Osteoblast (primary cell): ENCODE data around the gene CDT1. TPM values are rescaled to one million over a fixed set of nuclear protein-coding genes. Genes with fewer than 3 reads are reported as not detected.
A peak's percentile ranks its signal among the peaks of the same experiment; 100 is the strongest.

Experiments
- DNase-seq: peaks from one replicate; pipeline ENCODE4 v3.0.0; 2011; ENCODE audit warnings: low spot score, mixed read lengths; ENCODE audit not compliant: insufficient read length; ENCODE audit errors: missing footprints
- H2AFZ ChIP-seq: 2 replicates; pipeline ENCODE4 v1.6.0; 2011; ENCODE audit warnings: mild to moderate bottlenecking, low read length
- H3K27ac ChIP-seq: 2 replicates; pipeline ENCODE4 v1.5.1; 2011; ENCODE audit warnings: mild to moderate bottlenecking, low read depth, low read length, moderate library complexity
- H3K27me3 ChIP-seq: 2 replicates; pipeline ENCODE4 v1.6.0; 2012; ENCODE audit warnings: mild to moderate bottlenecking, control low read depth, inconsistent platforms, low read length, moderate library complexity; ENCODE audit not compliant: insufficient read depth
- H3K36me3 ChIP-seq: 2 replicates; pipeline ENCODE4 v1.5.1; 2011; ENCODE audit warnings: mild to moderate bottlenecking, low read length, control low read depth, moderate library complexity; ENCODE audit not compliant: insufficient read depth
- H3K4me1 ChIP-seq: 2 replicates; pipeline ENCODE4 v1.5.1; 2011; ENCODE audit warnings: mild to moderate bottlenecking, low read length, control low read depth, moderate library complexity; ENCODE audit not compliant: insufficient read depth
- H3K4me2 ChIP-seq: 2 replicates; pipeline ENCODE4 v1.6.0; 2011; ENCODE audit warnings: mild to moderate bottlenecking, low read length; ENCODE audit not compliant: insufficient read depth
- H3K4me3 ChIP-seq: fragments of 200-600 bp; sonication (generic); 3 replicates; pipeline ENCODE4 v1.5.1; 2012; ENCODE audit warnings: mild to moderate bottlenecking, low read length, inconsistent platforms; ENCODE audit not compliant: insufficient read depth
- H3K79me2 ChIP-seq: 2 replicates; pipeline ENCODE4 v1.6.0; 2012; ENCODE audit warnings: mild to moderate bottlenecking, low read length, control low read depth, inconsistent platforms; ENCODE audit not compliant: insufficient read depth
- H3K9me3 ChIP-seq: 2 replicates; pipeline ENCODE4 v1.5.1; 2011; ENCODE audit warnings: low read depth, low read length, control low read depth
- H4K20me1 ChIP-seq: 2 replicates; pipeline ENCODE4 v1.6.0; 2012; ENCODE audit warnings: mild to moderate bottlenecking, low read length, control low read depth; ENCODE audit not compliant: insufficient read depth
- total RNA-seq: library from RNA; depleted of rRNA; stranded (reverse); fragments of >200 nt; gene quantifications from 2 replicates; pipeline ENCODE4 v1.2.3, GENCODE V29; 2012
- TF ChIP-seq, protein P1 (sequence below): IDR thresholded peaks from 2 replicates; pipeline ENCODE4 v1.5.1; 2011; ENCODE audit warnings: mild to moderate bottlenecking, low read depth, low read length, moderate library complexity; ENCODE audit errors: extremely low read depth

Gene CDT1
- total RNA-seq, 1 donor = 2.9 TPM

DNA sequence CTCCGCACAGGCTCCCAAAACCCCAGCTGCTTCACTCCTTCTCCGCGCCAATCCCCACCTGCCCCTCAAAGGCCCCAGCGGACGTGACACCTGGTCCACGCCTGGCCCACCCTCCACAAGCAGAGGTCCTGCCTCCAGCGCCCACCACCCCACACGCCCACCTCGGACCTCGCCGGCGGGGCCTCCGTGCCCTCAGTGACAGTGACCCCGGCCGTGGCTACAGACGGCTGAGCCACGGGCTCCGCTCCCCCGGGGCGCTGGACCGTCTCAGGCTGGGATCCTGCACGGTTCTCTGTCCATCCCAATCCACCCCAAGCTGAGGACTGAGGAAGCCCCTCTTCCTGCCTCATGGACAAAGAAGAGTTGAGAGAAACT, 43.6 kb upstream of the CDT1 start:
- H3K9me3 ChIP-seq = no peaks in the 10 kb centered on the region
- no peak overlapping the region for H2AFZ ChIP-seq
- no peak overlapping the region for H3K4me3 ChIP-seq
- peaks cover 74% of the 10 kb centered on the region for H4K20me1 ChIP-seq
- no peak overlapping the region for H3K27ac ChIP-seq
- no peaks in the 10 kb centered on the region for H3K27me3 ChIP-seq
- H3K4me1 ChIP-seq = peaks cover 24% of the 10 kb centered on the region
- H3K79me2 ChIP-seq = peaks cover 96% of the 10 kb centered on the region
- no peak overlapping the region for H3K4me2 ChIP-seq
- TF ChIP-seq, protein P1, sequence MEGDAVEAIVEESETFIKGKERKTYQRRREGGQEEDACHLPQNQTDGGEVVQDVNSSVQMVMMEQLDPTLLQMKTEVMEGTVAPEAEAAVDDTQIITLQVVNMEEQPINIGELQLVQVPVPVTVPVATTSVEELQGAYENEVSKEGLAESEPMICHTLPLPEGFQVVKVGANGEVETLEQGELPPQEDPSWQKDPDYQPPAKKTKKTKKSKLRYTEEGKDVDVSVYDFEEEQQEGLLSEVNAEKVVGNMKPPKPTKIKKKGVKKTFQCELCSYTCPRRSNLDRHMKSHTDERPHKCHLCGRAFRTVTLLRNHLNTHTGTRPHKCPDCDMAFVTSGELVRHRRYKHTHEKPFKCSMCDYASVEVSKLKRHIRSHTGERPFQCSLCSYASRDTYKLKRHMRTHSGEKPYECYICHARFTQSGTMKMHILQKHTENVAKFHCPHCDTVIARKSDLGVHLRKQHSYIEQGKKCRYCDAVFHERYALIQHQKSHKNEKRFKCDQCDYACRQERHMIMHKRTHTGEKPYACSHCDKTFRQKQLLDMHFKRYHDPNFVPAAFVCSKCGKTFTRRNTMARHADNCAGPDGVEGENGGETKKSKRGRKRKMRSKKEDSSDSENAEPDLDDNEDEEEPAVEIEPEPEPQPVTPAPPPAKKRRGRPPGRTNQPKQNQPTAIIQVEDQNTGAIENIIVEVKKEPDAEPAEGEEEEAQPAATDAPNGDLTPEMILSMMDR = no peak
- peaks cover 9% of the 10 kb centered on the region for H3K36me3 ChIP-seq
- DNase-seq = no peak

DNA sequence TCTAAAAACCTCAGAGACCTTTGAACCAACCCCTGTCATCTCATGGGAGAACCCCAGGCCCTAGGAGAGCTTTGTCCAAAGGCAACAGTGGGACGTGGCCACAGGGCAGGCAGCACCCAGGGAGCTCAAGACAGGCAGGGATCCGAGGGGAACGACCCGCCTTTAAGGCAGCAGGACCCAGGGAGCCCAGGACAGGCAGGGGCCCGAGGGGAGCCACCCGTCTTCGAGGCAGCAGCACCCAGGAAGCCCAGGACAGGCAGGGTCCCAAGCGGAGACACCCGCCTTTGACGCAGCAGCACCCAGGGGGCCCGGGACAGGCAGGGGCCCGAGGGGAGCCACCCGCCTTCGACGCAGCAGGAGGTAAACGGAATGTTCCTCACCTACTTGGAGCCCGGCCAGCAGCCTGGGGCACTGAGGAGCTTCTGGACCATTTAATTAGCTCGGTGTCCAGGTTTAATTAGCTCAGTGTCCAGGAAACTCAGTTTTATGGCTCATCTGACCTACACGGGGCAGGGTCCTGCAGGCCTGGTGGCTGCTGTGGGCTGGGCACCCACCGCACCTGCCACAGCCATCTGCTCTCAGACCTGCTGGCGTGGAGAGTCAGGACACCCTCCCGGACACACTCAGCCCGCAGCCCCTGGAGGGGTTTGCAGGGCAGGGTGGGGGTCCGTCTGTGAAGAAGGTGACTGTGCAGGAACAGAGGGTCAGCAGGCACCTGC, 43.0 kb upstream of the CDT1 start:
- peaks cover 22% of the 10 kb centered on the region for H3K4me1 ChIP-seq
- no peak overlapping the region for H3K27ac ChIP-seq
- peaks cover 9% of the 10 kb centered on the region for H3K36me3 ChIP-seq
- peak; percentile 86 for DNase-seq
- H4K20me1 ChIP-seq = peaks cover 73% of the 10 kb centered on the region
- H3K4me2 ChIP-seq = no peak overlapping the region
- peaks cover 96% of the 10 kb centered on the region for H3K79me2 ChIP-seq
- no peak overlapping the region for H3K4me3 ChIP-seq
- no peak overlapping the region for H2AFZ ChIP-seq
- TF ChIP-seq, protein P1 = no peak
- H3K27me3 ChIP-seq = no peaks in the 10 kb centered on the region
- H3K9me3 ChIP-seq = no peaks in the 10 kb centered on the region

DNA sequence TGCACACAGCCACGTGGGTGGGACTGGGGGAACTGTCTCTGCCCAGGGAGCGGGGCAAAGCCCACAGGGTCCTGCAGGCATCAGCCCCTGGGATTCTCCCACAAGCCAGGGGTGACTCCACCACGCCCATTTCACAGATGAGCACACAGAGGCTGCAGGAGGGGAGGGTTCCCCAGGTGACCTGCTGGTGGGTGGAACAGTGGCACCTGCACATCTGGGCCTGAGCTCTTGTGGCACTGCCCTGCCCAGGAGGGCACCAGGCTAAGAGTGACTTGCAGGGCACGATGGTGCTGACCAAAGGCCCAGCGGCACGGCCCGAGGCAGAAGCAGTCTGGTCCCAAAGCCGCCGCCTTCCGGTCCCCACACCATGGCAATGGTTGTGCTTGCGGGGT, 42.5 kb upstream of the CDT1 start:
- TF ChIP-seq, protein P1 = no peak
- H3K4me1 ChIP-seq = peaks cover 18% of the 10 kb centered on the region
- H3K79me2 ChIP-seq = peaks cover 96% of the 10 kb centered on the region
- peaks cover 70% of the 10 kb centered on the region for H4K20me1 ChIP-seq
- no peak overlapping the region for H3K27ac ChIP-seq
- H3K4me2 ChIP-seq = no peak overlapping the region
- H2AFZ ChIP-seq = no peak overlapping the region
- H3K27me3 ChIP-seq = no peaks in the 10 kb centered on the region
- H3K4me3 ChIP-seq = no peak overlapping the region
- peaks cover 9% of the 10 kb centered on the region for H3K36me3 ChIP-seq
- H3K9me3 ChIP-seq = no peaks in the 10 kb centered on the region
- DNase-seq = no peak

DNA sequence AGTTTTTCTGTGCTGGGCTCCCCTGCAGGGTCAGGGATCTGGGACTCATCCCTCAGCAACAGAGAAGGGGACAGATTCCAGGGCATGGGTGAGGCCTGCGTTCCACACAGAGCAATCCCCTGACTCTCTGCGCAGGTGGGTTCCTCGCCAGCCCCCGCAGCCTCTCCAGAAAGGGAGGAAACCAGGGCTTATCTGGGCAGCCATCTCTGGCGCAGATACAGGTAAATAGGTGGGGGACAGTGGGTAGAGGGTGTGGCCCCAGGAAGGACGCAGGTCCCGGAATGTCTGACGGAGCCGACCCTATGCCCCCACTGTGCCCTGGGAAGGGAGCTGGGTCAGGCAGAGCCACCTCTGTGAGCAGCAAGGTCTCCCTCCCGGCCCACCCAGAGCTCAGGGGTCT, 41.8 kb upstream of the CDT1 start:
- TF ChIP-seq, protein P1 = no peak

More for the DNA sequence above, 41.8 kb upstream of the CDT1 start:
- DNase-seq = no peak
- no peak overlapping the region for H3K4me2 ChIP-seq
- H3K27ac ChIP-seq = no peak overlapping the region
- H2AFZ ChIP-seq = no peak overlapping the region
- H3K27me3 ChIP-seq = no peaks in the 10 kb centered on the region
- H3K4me3 ChIP-seq = no peak overlapping the region
- peaks cover 100% of the 10 kb centered on the region for H3K79me2 ChIP-seq
- peaks cover 18% of the 10 kb centered on the region for H3K4me1 ChIP-seq
- H3K9me3 ChIP-seq = no peaks in the 10 kb centered on the region
- H4K20me1 ChIP-seq = peaks cover 73% of the 10 kb centered on the region
- H3K36me3 ChIP-seq = peaks cover 9% of the 10 kb centered on the region
